ENCODE data around the gene LEKR1. TPM values are rescaled to one million over a fixed set of nuclear protein-coding genes. Genes with fewer than 3 reads are reported as not detected.
"Not testable (repeated sequence)": the region's sequence is repeated elsewhere in the genome, so short reads cannot be mapped to it uniquely, and the experiment has no call there.

Gene LEKR1
- total and polyA plus RNA-seq, 2 experiments from 2014 or later: 0.77 to 0.91 TPM

DNA sequence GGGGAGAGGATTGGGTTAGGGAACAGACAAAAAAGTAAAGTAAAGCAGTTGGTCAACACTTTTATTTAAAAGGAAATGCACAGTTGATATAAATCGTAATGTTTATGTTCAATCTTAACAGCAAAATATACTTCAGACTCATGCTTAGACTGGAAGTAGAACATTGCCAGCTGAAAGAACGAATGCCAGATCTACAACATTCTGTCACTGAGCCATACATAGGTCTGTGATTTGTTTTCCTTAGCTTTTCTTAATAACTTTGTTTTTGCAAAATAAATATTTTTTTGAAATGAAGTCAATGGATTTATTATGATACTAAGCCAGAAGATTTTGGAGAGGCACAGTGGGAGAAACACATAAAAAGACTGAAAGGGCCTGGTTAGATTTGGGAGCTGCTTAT is 62.0 kb downstream of the LEKR1 start:
- Histone ChIP-seq H3K9me3 (ENCODE audit: low read depth) (no peaks in the 10 kb centered on the region), H3K27me3 (no peaks in the 10 kb centered on the region), H3K4me1 (ENCODE audit: low read depth) (no peaks in the 10 kb centered on the region), H3K36me3 (no peaks in the 10 kb centered on the region), H3K27ac (no peak overlapping the region), H3K4me3 (no peak overlapping the region)
- TF ChIP-seq, protein P1, sequence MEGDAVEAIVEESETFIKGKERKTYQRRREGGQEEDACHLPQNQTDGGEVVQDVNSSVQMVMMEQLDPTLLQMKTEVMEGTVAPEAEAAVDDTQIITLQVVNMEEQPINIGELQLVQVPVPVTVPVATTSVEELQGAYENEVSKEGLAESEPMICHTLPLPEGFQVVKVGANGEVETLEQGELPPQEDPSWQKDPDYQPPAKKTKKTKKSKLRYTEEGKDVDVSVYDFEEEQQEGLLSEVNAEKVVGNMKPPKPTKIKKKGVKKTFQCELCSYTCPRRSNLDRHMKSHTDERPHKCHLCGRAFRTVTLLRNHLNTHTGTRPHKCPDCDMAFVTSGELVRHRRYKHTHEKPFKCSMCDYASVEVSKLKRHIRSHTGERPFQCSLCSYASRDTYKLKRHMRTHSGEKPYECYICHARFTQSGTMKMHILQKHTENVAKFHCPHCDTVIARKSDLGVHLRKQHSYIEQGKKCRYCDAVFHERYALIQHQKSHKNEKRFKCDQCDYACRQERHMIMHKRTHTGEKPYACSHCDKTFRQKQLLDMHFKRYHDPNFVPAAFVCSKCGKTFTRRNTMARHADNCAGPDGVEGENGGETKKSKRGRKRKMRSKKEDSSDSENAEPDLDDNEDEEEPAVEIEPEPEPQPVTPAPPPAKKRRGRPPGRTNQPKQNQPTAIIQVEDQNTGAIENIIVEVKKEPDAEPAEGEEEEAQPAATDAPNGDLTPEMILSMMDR (IDR thresholded peaks at IDR 0.05; ENCODE audit: low read depth, low read length): no peak
- DNase-seq (ENCODE audit: low read depth in 1 of 2, low spot score in 1 of 2): no peak

DNA sequence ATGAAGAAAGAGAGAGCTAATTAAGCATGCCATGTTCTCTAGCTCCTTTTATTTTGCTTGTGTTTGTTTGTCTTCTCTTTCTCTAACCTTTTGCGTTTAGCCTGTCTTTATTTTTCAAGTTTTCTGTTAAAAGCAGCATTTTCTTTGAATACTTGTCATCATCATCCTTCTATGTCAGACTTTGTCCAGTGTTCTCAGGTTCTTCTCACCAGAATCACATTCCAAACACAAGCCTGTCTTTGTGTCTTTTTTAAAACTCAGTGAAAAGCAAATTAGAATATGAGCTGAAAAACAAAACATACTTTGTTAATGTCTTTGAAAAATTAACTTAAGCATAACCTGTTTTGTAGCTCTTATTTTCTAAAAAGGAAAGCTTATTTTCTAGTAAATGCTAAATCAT is 62.4 kb downstream of the LEKR1 start:
- Histone ChIP-seq H3K4me1 (ENCODE audit: low read depth) (no peaks in the 10 kb centered on the region), H3K9me3 (ENCODE audit: low read depth) (no peaks in the 10 kb centered on the region), H3K27ac (no peak overlapping the region), H3K4me3 (no peak overlapping the region), H3K27me3 (no peaks in the 10 kb centered on the region), H3K36me3 (no peaks in the 10 kb centered on the region)
- TF ChIP-seq, protein P1 (IDR thresholded peaks at IDR 0.05; ENCODE audit: low read depth, low read length): no peak
- DNase-seq (ENCODE audit: low read depth in 1 of 2, low spot score in 1 of 2): no peak

DNA sequence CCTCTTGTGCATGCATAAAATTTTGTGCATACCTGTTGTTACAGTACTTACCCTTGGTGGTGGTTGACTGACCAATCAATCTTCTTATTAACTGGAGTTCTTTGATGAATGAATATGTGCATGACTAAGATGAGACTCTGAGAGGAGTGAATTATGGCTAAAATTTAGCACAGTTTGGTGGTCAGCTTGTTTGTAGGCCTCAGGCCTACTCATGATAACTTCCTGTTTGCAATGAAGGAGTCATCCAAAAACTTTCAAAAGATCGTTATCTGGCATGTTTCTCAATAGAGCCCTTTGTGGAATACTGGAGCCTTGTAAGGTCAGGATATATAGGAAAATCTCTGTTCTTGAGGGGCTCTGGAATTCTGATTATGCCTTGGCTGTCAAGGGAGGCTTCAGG is 66.5 kb downstream of the LEKR1 start:
- Histone ChIP-seq H3K4me3 (no peak overlapping the region), H3K4me1 (ENCODE audit: low read depth) (no peaks in the 10 kb centered on the region), H3K27me3 (no peaks in the 10 kb centered on the region), H3K36me3 (no peaks in the 10 kb centered on the region), H3K27ac (no peak overlapping the region), H3K9me3 (ENCODE audit: low read depth) (no peaks in the 10 kb centered on the region)
- TF ChIP-seq, protein P1 (IDR thresholded peaks at IDR 0.05; ENCODE audit: low read depth, low read length): no peak
- DNase-seq (ENCODE audit: low read depth in 1 of 2, low spot score in 1 of 2): peak in 1 of 2 donors; percentile 25

DNA sequence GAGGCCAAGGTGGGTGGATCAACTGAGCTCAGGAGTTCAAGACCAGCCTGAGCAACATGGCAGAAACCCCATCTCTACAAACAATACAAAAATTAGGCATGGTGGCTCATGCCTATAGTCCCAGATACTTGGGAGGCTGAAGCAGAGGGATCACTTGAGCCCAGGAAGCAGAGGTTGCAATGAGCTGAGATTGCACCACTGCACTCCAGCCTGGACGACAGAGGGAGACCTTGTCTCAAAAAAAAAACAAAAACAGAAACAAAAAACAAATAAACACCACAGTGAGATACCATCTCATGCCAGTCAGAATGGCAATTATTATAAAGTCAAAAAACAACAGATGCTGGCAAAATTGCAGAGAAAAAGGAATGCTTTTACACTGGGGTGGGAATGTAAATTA is 69.2 kb downstream of the LEKR1 start:
- not testable (repeated sequence) for H3K9me3 ChIP-seq (ENCODE audit: low read depth); H3K36me3 ChIP-seq; H3K4me3 ChIP-seq; H3K27me3 ChIP-seq; H3K4me1 ChIP-seq (ENCODE audit: low read depth); H3K27ac ChIP-seq; DNase-seq (ENCODE audit: low read depth in 1 of 2, low spot score in 1 of 2)

DNA sequence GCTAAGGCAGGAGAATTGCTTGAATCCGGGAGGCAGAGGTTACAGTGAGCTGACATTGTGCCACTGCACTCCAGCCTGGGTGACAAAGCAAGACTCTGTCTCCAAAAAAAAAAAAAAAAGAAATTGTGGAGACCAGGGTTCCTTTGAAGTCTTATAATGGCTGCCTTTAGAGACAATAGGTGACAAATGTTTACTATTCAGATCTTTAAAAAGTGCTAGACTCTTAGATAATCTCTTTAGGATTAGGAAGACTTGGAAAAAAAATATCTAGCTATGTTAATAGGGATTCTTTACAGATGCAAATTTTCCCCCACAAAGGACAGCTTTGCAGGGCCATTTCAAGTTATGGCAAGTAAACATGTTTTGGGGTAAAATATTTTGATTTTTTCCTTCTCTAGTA is 71.7 kb downstream of the LEKR1 start:
- not testable (repeated sequence) for H3K9me3 ChIP-seq (ENCODE audit: low read depth); H3K27ac ChIP-seq; DNase-seq (ENCODE audit: low read depth in 1 of 2, low spot score in 1 of 2); H3K27me3 ChIP-seq; H3K4me1 ChIP-seq (ENCODE audit: low read depth); H3K4me3 ChIP-seq; H3K36me3 ChIP-seq

DNA sequence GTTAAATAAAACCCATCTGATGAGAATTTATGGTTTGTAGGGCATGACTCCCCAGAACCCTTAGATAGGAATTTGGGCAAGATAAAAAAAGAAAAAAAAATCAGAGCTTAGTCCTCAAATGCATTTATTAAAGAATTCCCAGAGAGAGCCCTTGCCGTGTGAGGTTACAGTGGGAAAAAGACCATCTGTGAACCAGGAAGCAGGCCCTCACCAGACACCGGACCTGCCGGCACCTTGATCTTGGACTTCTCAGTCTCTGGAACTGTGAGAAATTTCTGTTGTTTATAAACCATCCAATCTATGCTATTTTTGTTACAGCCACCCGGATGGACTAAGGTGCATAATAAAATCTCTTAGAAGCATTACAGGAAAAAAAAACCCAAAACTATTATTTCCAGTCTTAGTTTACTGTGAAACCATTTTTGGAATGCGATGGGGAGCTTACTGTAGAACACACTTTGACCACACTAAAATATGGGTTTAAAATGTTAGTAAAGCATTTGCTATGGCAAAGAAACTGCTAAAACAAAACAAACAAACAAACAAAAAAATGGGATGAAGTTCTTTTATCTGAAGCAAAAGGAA is 72.2 kb downstream of the LEKR1 start:
- DNase-seq (ENCODE audit: low read depth in 1 of 2, low spot score in 1 of 2): no peak
- no peaks in the 10 kb centered on the region for H3K4me1 ChIP-seq (ENCODE audit: low read depth)
- TF ChIP-seq, protein P1 (IDR thresholded peaks at IDR 0.05; ENCODE audit: low read depth, low read length): no peak

DNA sequence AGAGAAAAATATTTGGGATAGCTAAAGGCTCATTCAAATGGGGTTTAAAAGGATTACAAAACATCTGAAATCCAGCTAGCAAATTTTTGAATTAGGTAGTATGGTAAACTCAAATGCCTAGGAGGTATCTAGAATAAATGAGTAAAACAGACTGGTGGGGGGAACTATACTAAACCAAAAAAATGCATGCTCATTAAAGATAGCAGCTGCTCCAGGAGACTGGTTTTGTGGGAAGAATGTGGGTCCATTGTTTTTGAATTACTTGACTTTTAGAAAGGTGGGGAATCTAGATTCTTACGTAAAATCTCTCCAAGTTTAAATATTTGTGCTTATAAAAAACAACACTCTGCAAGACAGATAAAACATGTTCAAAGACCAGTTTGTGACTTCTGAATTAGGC is 73.8 kb downstream of the LEKR1 start:
- no peak for DNase-seq (ENCODE audit: low read depth in 1 of 2, low spot score in 1 of 2)
- no peaks in the 10 kb centered on the region for H3K9me3 ChIP-seq (ENCODE audit: low read depth)
- H3K36me3 ChIP-seq: no peaks in the 10 kb centered on the region
- H3K27me3 ChIP-seq: no peaks in the 10 kb centered on the region
- H3K4me3 ChIP-seq: no peak overlapping the region
- TF ChIP-seq, protein P1 (IDR thresholded peaks at IDR 0.05; ENCODE audit: low read depth, low read length): no peak
- no peak overlapping the region for H3K27ac ChIP-seq
- H3K4me1 ChIP-seq (ENCODE audit: low read depth): no peaks in the 10 kb centered on the region

More for the DNA sequence above, 72.2 kb downstream of the LEKR1 start:
- Histone ChIP-seq H3K27me3 (no peaks in the 10 kb centered on the region), H3K9me3 (ENCODE audit: low read depth) (no peaks in the 10 kb centered on the region), H3K4me3 (no peak overlapping the region), H3K27ac (no peak overlapping the region), H3K36me3 (no peaks in the 10 kb centered on the region)

Measured in cardiac muscle cell (in vitro differentiated cells and primary cell).